MM.1S (cell line): ENCODE data around the gene PLCB1.

Source experiments
- DNase-seq: peaks from one replicate; pipeline ENCODE4 v3.0.0-alpha.2; 2015
- H2AFZ ChIP-seq: fragments of 300-600 bp; sonication (generic); 2 replicates; pipeline ENCODE4 v1.6.0; 2016; ENCODE audit warnings: antibody characterized with exemption, low read length
- H3F3A ChIP-seq: fragments of 300-600 bp; sonication (generic); 2 replicates; pipeline ENCODE4 v1.6.1; 2016; ENCODE audit warnings: mild to moderate bottlenecking, antibody characterized with exemption, low read length, moderate library complexity, mixed read lengths; ENCODE audit not compliant: insufficient read depth
- H3K27ac ChIP-seq: fragments of 300-600 bp; sonication (generic); 2 replicates; pipeline ENCODE4 v1.5.1; 2016; ENCODE audit warnings: mild to moderate bottlenecking, low read length
- H3K27me3 ChIP-seq: fragments of 300-600 bp; sonication (generic); replicated peaks from 2 replicates; pipeline ENCODE4 v1.6.0; 2016; ENCODE audit warnings: low read length; ENCODE audit not compliant: insufficient read depth
- H3K36me3 ChIP-seq: fragments of 300-600 bp; sonication (generic); replicated peaks from 2 replicates; pipeline ENCODE4 v1.6.1; 2016; ENCODE audit warnings: mild to moderate bottlenecking, low read length, mixed read lengths; ENCODE audit not compliant: insufficient read depth
- H3K4me1 ChIP-seq: fragments of 300-600 bp; sonication (generic); 2 replicates; pipeline ENCODE4 v1.6.1; 2016; ENCODE audit warnings: low read length, mixed read lengths
- H3K4me2 ChIP-seq: fragments of 300-600 bp; sonication (generic); 2 replicates; pipeline ENCODE4 v1.6.0; 2016; ENCODE audit warnings: low read depth, low read length
- H3K4me3 ChIP-seq: fragments of 300-600 bp; sonication (generic); 2 replicates; pipeline ENCODE4 v1.5.1; 2016; ENCODE audit warnings: low read length, mixed read lengths
- H3K79me2 ChIP-seq: fragments of 300-600 bp; sonication (generic); 2 replicates; pipeline ENCODE4 v1.6.1; 2016; ENCODE audit warnings: mixed run types, low read length, mixed read lengths
- H3K9ac ChIP-seq: fragments of 300-600 bp; sonication (generic); 2 replicates; pipeline ENCODE4 v1.6.1; 2016; ENCODE audit warnings: low read length, mixed read lengths
- H3K9me2 ChIP-seq: fragments of 300-600 bp; sonication (generic); replicated peaks from 2 replicates; pipeline ENCODE4 v1.6.1; 2016; ENCODE audit warnings: mild to moderate bottlenecking, low read length, mixed read lengths; ENCODE audit not compliant: insufficient read depth
- H3K9me3 ChIP-seq: fragments of 300-600 bp; sonication (generic); replicated peaks from 2 replicates; pipeline ENCODE4 v1.6.1; 2016; ENCODE audit warnings: mild to moderate bottlenecking, low read length, mixed read lengths; ENCODE audit not compliant: insufficient read depth
- H4K20me1 ChIP-seq: fragments of 300-600 bp; sonication (generic); 2 replicates; pipeline ENCODE4 v1.6.1; 2016; ENCODE audit warnings: mild to moderate bottlenecking, low read length, moderate library complexity, mixed read lengths; ENCODE audit not compliant: insufficient read depth
- CTCF ChIP-seq: fragments of 300-600 bp; sonication (generic); IDR thresholded peaks from 2 replicates; pipeline ENCODE4 v1.5.1; 2016; ENCODE audit warnings: antibody characterized with exemption, low read length, mixed read lengths
- EZH2 ChIP-seq: fragments of 300-600 bp; sonication (generic); optimal IDR thresholded peaks from 2 replicates; pipeline ENCODE3; 2017; ENCODE audit warnings: low read depth, mild to moderate bottlenecking, antibody characterized with exemption, low read length, mixed read lengths
- EZH2phosphoT487 ChIP-seq: fragments of 300-600 bp; sonication (generic); IDR thresholded peaks from 2 replicates; pipeline ENCODE4 v1.6.1; 2018; ENCODE audit warnings: antibody characterized with exemption, low read length

Gene PLCB1

DNA sequence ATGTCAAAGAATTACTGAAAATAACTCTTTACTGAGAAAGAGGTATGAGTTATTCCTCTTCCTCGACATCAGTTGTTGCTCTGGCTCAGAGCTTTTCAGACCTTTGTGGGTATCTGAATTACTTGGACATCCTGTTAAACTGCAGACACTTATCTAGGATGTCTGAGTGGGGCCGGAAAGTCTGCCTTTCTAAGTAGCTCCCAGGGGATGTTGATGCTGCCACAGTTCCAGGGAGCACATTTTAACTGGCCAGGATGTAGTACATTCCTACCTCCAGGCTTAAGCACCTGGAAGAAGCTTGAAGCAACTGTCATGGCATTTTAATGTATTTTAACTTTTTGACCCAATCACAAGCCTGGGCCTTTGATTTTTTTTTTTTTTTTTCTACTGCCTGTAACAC is 671.0 kb downstream of the PLCB1 start:
- Histone ChIP-seq H3K4me2 (no peak overlapping the region), H4K20me1 (no peaks in the 10 kb centered on the region)

GRCh38 chr20:8803941-8804340 is 671.9 kb downstream of the PLCB1 start:
- Histone ChIP-seq H3K27ac (no peak overlapping the region), H3K9ac (no peak overlapping the region), H3K27me3 (no peaks in the 10 kb centered on the region), H3F3A (peaks cover 13% of the 10 kb centered on the region; the same call in 1 of the 2 replicates), H3K9me2 (no peaks in the 10 kb centered on the region), H3K4me1 (peaks cover 18% of the 10 kb centered on the region), H2AFZ (no peak overlapping the region), H3K79me2 (no peaks in the 10 kb centered on the region), H3K36me3 (no peaks in the 10 kb centered on the region), H3K4me3 (no peak overlapping the region), H3K9me3 (no peaks in the 10 kb centered on the region), H3K4me2 (no peak overlapping the region), H4K20me1 (no peaks in the 10 kb centered on the region)
- no peak for TF ChIP-seq EZH2
- no peak for TF ChIP-seq EZH2phosphoT487
- no peak for TF ChIP-seq CTCF
- DNase-seq, result no peak

More for the DNA sequence above, 671.0 kb downstream of the PLCB1 start:
- DNase-seq, result no peak
- H3K9me3 ChIP-seq, result no peaks in the 10 kb centered on the region
- H3K27me3 ChIP-seq, result no peaks in the 10 kb centered on the region
- no peak overlapping the region for H3K27ac ChIP-seq
- no peaks in the 10 kb centered on the region for H3K36me3 ChIP-seq
- TF ChIP-seq CTCF (no peak), EZH2phosphoT487 (no peak), EZH2 (no peak)
- peaks cover 13% of the 10 kb centered on the region; the same call in 1 of the 2 replicates for H3F3A ChIP-seq
- no peak overlapping the region for H2AFZ ChIP-seq
- no peaks in the 10 kb centered on the region for H3K79me2 ChIP-seq
- H3K4me1 ChIP-seq, result peaks cover 18% of the 10 kb centered on the region
- no peaks in the 10 kb centered on the region for H3K9me2 ChIP-seq
- no peak overlapping the region for H3K4me3 ChIP-seq
- no peak overlapping the region for H3K9ac ChIP-seq

DNA sequence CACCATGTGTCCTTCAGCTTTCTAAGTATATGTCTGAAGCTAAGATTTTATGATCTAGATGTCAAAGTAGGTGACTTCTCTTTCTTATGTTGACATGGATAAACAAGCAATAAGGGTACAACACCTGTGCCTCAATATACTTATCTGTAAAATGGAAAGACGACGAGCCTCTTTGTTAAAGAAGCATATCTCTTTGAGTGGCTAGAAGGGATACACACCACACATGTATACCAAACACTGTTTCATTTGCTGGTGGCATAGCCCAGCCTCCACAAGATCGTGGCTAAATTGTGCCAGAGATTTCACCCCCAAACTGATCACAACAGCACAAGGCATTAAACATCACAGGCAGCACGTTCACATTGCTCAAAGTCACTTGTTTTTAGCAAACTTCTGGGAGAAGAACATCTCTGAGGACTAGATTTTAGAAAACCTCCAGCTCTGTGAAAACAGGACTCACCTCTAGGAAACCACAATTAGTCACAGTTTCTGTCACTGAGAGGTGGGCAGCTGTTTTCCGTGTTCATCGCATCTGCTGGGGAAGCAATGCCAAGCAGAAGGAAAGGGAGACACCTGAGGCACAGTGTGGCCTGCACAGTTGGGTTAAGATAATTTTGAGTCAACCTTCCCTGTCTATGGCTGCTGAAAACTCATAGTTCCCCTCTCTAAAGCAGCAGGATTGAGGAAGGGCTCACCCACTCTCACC is 673.8 kb downstream of the PLCB1 start:
- H3K27me3 ChIP-seq, result no peaks in the 10 kb centered on the region
- H2AFZ ChIP-seq, result peak overlapping the region; percentile 13; the same call in 1 of the 2 replicates
- DNase-seq, result peak; percentile 66
- peak overlapping the region; percentile 52 for H3K4me2 ChIP-seq
- H3K4me3 ChIP-seq, result no peak overlapping the region
- peaks cover 18% of the 10 kb centered on the region for H3K4me1 ChIP-seq
- H3K27ac ChIP-seq, result peak overlapping the region; percentile 61; the same call in 1 of the 2 replicates
- peaks cover 13% of the 10 kb centered on the region; the same call in 1 of the 2 replicates for H3F3A ChIP-seq
- no peaks in the 10 kb centered on the region for H3K9me2 ChIP-seq
- TF ChIP-seq EZH2phosphoT487 (no peak), EZH2 (no peak), CTCF (no peak)
- H4K20me1 ChIP-seq, result no peaks in the 10 kb centered on the region
- H3K79me2 ChIP-seq, result no peaks in the 10 kb centered on the region
- H3K9ac ChIP-seq, result no peak overlapping the region
- no peaks in the 10 kb centered on the region for H3K9me3 ChIP-seq
- no peaks in the 10 kb centered on the region for H3K36me3 ChIP-seq
